ENCODE results near the gene FUT7. TPM values are rescaled to one million over a fixed set of nuclear protein-coding genes. Genes with fewer than 3 reads are reported as not detected.

FUT7 gene
- total and polyA plus RNA-seq, 2 experiments from 2014 or later = not detected

GRCh38 chr9:137077758-137078693 is 46.1 kb upstream of the FUT7 start:
- Histone ChIP-seq H3K4me1 (ENCODE audit: low read depth) (no peaks in the 10 kb centered on the region), H3K9me3 (ENCODE audit: low read depth) (no peaks in the 10 kb centered on the region), H3K4me3 (peak overlapping the region; percentile 40), H3K27ac (no peak overlapping the region), H3K27me3 (peaks cover 33% of the 10 kb centered on the region), H3K36me3 (no peaks in the 10 kb centered on the region)
- no peak for TF ChIP-seq CTCF (IDR thresholded peaks at IDR 0.05; ENCODE audit: low read depth, low read length)
- peak in 1 of 2 donors; percentile 13 for DNase-seq (ENCODE audit: low read depth in 1 of 2, low spot score in 1 of 2)

- Histone ChIP-seq H3K27me3 (peaks cover 33% of the 10 kb centered on the region), H3K4me3 (peak within 1 kb of the TSS; percentile 40), H3K36me3 (no peaks in the 10 kb centered on the region), H3K4me1 (ENCODE audit: low read depth) (no peaks in the 10 kb centered on the region), H3K9me3 (ENCODE audit: low read depth) (no peaks in the 10 kb centered on the region), H3K27ac (no peak within 1 kb of the TSS)
- TF ChIP-seq CTCF (IDR thresholded peaks at IDR 0.05; ENCODE audit: low read depth, low read length) = no peak
- DNase-seq (ENCODE audit: low read depth in 1 of 2, low spot score in 1 of 2) = peak; percentile 65 to 75
Measured at GRCh38 chr9:137077010-137077747, 45.3 kb upstream of the FUT7 start, which contains the start of gene UAP1L1. UAP1L1 (plus strand) TSS chr9:137077517; CDS start chr9:137077533, 16 bp downstream.

- DNase-seq (ENCODE audit: low read depth in 1 of 2, low spot score in 1 of 2) = no peak
- no peaks in the 10 kb centered on the region for H3K9me3 ChIP-seq (ENCODE audit: low read depth)
- peaks cover 33% of the 10 kb centered on the region for H3K27me3 ChIP-seq
- H3K27ac ChIP-seq = no peak overlapping the region
- H3K4me3 ChIP-seq = peak overlapping the region; percentile 40
- TF ChIP-seq CTCF (IDR thresholded peaks at IDR 0.05; ENCODE audit: low read depth, low read length) = no peak
- H3K36me3 ChIP-seq = no peaks in the 10 kb centered on the region
- no peaks in the 10 kb centered on the region for H3K4me1 ChIP-seq (ENCODE audit: low read depth)
Measured at GRCh38 chr9:137076636-137077009, 44.7 kb upstream of the FUT7 start.

GRCh38 chr9:137075275-137075775 is 43.4 kb upstream of the FUT7 start:
- TF ChIP-seq CTCF (IDR thresholded peaks at IDR 0.05; ENCODE audit: low read depth, low read length) = no peak
- H3K4me3 ChIP-seq = no peak overlapping the region
- no peaks in the 10 kb centered on the region for H3K36me3 ChIP-seq
- H3K9me3 ChIP-seq (ENCODE audit: low read depth) = no peaks in the 10 kb centered on the region
- no peaks in the 10 kb centered on the region for H3K4me1 ChIP-seq (ENCODE audit: low read depth)
- H3K27me3 ChIP-seq = peaks cover 33% of the 10 kb centered on the region
- no peak for DNase-seq (ENCODE audit: low read depth in 1 of 2, low spot score in 1 of 2)
- H3K27ac ChIP-seq = no peak overlapping the region

GRCh38 chr9:137074657-137075274 is 42.9 kb upstream of the FUT7 start:
- TF ChIP-seq CTCF (IDR thresholded peaks at IDR 0.05; ENCODE audit: low read depth, low read length) = no peak
- Histone ChIP-seq H3K4me1 (ENCODE audit: low read depth) (no peaks in the 10 kb centered on the region), H3K36me3 (no peaks in the 10 kb centered on the region), H3K9me3 (ENCODE audit: low read depth) (no peaks in the 10 kb centered on the region), H3K27me3 (peaks cover 33% of the 10 kb centered on the region), H3K4me3 (no peak overlapping the region), H3K27ac (no peak overlapping the region)
- no peak for DNase-seq (ENCODE audit: low read depth in 1 of 2, low spot score in 1 of 2)

All from cardiac muscle cell (in vitro differentiated cells and primary cell).